ENCODE data around the gene BOLL.
"Not testable (repeated sequence)": the region's sequence is repeated elsewhere in the genome, so short reads cannot be mapped to it uniquely, and the experiment has no call there.

The BOLL gene

GRCh38 chr2:197784956-197785941 lies at the start of gene BOLL:
TSS of gene BOLL (minus strand) at chr2:197785319. CDS start at chr2:197781850, 3,469 bp downstream.
- DNase-seq, result no peak

- DNase-seq, result not testable (repeated sequence)
Observed at GRCh38 chr2:197834771-197835170, 49.7 kb upstream of the BOLL start.

- DNase-seq, result peak in 2 of 3 experiments; percentile 45 to 84
Observed at GRCh38 chr2:197828464-197829135, 43.5 kb upstream of the BOLL start.

- no peak for DNase-seq
Observed at GRCh38 chr2:197827618-197828017, 42.5 kb upstream of the BOLL start.

GRCh38 chr2:197822333-197822732 lies 37.2 kb upstream of the BOLL start:
- DNase-seq, result peak in 1 of 3 experiments; percentile 13

GRCh38 chr2:197821550-197822289 lies 36.6 kb upstream of the BOLL start:
- no peak for DNase-seq

GRCh38 chr2:197814526-197814925 lies 29.4 kb upstream of the BOLL start:
- no peak for DNase-seq

- DNase-seq, result peak in 1 of 3 experiments; percentile 5
Observed at GRCh38 chr2:197813093-197813787, 28.1 kb upstream of the BOLL start.

- no peak for DNase-seq
Observed at GRCh38 chr2:197810491-197810890, 25.4 kb upstream of the BOLL start.

- no peak for DNase-seq
Observed at GRCh38 chr2:197810016-197810415, 24.9 kb upstream of the BOLL start.

- DNase-seq, result no peak
Observed at GRCh38 chr2:197809064-197809463, 23.9 kb upstream of the BOLL start.

GRCh38 chr2:197805715-197806633 lies 20.9 kb upstream of the BOLL start:
- no peak for DNase-seq

GRCh38 chr2:197804758-197805714 lies 19.9 kb upstream of the BOLL start:
- DNase-seq, result peak; percentile 5 to 69 (median 68)

GRCh38 chr2:197804049-197804757 lies 19.1 kb upstream of the BOLL start, which contains the start of gene PLCL1:
TSS of gene PLCL1 (plus strand) at chr2:197804593.
- DNase-seq, result peak; percentile 80 to 93 (median 86)

- DNase-seq, result peak; percentile 4 to 76 (median 45)
Observed at GRCh38 chr2:197803033-197803444, 17.9 kb upstream of the BOLL start.

- no peak for DNase-seq
Observed at GRCh38 chr2:197801033-197801432, 15.9 kb upstream of the BOLL start.

GRCh38 chr2:197800091-197800490 lies 15.0 kb upstream of the BOLL start:
- no peak for DNase-seq

GRCh38 chr2:197799068-197799467 lies 13.9 kb upstream of the BOLL start:
- peak in 2 of 3 experiments; percentile 15 to 73 for DNase-seq

- DNase-seq, result peak in 1 of 3 experiments; percentile 25
Observed at GRCh38 chr2:197798187-197798586, 13.1 kb upstream of the BOLL start.

Measured in NCI-H1417 (cell line).